Astrocyte of the cerebellum (primary cell): Measurements from ENCODE around the gene SLC2A4RG.

ENCODE experiments used
- DNase-seq: peaks from one replicate; pipeline ENCODE4 v3.0.0-alpha.2; 2011; ENCODE audit warnings: low read depth
- H3K4me3 ChIP-seq: 2 replicates; pipeline ENCODE4 v1.5.1; 2011; ENCODE audit warnings: mild to moderate bottlenecking, low read depth, low read length, moderate library complexity
- in situ Hi-C: cut with HindIII; loops from 2 replicates; pipeline ENCODE4 v1.10.0; 2017; ENCODE audit warnings: low sequenced_read_pairs
- TF ChIP-seq, protein P1 (sequence below): IDR thresholded peaks from 2 replicates; pipeline ENCODE4 v1.5.1; 2012; ENCODE audit warnings: low read length, low read depth, moderate library complexity, mild to moderate bottlenecking; ENCODE audit errors: missing control alignments

The SLC2A4RG gene

DNA sequence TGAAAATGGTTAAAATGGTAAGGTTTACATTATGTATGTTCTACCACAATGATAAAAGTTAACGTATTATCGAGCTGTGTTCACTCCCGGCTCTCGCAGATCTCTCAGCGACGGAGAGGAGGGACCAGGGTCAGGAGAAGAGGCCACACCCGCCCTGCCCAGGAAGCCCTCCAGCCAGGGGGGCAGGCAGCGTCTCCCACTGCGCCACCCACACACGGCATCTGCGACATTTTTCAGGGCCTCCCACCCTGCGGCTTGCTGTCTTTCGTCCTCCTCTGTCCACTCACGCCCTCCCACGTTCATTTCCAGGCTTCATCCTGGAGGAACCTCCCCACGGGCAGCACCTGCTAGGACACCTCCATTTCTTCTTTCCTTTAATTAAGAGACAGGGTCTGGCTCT is 48.2 kb downstream of the SLC2A4RG start:
- TF ChIP-seq, protein P1, sequence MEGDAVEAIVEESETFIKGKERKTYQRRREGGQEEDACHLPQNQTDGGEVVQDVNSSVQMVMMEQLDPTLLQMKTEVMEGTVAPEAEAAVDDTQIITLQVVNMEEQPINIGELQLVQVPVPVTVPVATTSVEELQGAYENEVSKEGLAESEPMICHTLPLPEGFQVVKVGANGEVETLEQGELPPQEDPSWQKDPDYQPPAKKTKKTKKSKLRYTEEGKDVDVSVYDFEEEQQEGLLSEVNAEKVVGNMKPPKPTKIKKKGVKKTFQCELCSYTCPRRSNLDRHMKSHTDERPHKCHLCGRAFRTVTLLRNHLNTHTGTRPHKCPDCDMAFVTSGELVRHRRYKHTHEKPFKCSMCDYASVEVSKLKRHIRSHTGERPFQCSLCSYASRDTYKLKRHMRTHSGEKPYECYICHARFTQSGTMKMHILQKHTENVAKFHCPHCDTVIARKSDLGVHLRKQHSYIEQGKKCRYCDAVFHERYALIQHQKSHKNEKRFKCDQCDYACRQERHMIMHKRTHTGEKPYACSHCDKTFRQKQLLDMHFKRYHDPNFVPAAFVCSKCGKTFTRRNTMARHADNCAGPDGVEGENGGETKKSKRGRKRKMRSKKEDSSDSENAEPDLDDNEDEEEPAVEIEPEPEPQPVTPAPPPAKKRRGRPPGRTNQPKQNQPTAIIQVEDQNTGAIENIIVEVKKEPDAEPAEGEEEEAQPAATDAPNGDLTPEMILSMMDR, result no peak
- DNase-seq, result no peak
- in situ Hi-C loops, result no loop called here
- H3K4me3 ChIP-seq, result no peak overlapping the region

DNA sequence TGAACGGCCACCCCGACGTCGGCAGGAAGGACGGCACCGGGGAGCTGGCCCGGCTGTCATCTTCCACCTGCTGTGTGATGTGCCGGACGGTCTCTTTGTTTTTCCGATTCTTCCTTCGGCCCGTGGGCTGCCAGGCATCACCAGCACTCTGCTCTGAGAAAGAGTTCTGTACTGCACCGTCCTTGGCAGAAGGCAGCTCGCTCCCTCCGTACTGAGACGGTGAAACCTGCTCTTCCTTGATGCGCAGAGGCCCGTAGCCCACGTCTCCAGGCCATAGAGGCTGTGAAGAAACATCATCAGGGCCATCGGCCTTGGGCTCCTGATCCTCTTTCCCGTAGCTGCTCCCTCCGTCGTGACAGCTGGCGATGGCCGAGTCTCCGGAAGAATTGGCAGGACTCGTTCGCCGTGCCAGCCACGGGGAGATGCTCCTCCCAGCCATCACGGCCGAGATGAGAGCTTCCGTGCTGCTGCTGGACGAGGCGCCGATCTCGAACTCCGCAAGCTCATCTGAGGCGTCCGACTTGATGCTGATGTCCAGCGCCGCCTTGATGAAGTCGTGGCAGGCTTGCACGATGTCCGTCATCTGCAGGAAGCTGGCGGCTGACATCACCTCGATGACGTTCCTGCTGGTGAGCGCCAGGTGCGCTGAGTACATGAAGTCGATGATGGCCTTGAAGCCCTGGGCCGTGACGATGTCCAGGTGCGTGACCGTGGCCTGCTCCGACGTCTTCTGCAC is 50.4 kb downstream of the SLC2A4RG start:
- in situ Hi-C loops, result no loop called here
- DNase-seq, result no peak
- no peak overlapping the region for H3K4me3 ChIP-seq
- TF ChIP-seq, protein P1, result no peak

DNA sequence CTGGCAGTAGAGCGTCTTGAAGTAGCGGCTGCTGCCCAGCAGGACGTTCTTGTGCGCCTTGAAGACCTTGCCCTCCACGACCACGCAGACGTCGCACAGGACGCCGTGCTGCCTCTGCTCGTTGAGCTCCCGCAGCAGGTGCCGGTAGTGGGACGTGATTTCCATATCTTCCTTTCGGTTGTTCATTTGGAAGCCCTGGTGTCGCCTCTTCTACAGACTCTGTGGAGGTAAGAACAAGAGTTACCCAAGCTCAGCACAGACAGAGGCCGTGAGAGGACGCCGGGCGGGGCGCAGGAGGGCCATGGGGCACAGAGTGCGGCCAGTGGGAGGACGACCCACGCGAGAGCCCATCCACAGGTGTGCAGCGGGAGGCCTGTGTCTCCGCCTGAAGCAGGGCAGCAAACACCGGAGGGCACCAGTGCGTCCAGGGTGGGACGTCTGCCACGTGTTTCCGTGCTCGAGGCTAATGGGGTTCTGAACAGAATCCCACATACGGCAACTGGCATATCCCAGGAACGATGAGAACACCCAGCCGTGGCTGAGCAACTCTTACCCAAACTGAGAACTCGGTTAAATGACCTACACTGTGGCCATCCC is 51.1 kb downstream of the SLC2A4RG start:
- H3K4me3 ChIP-seq, result no peak overlapping the region
- DNase-seq, result no peak
- TF ChIP-seq, protein P1, result no peak
- in situ Hi-C loops, result no loop called here

DNA sequence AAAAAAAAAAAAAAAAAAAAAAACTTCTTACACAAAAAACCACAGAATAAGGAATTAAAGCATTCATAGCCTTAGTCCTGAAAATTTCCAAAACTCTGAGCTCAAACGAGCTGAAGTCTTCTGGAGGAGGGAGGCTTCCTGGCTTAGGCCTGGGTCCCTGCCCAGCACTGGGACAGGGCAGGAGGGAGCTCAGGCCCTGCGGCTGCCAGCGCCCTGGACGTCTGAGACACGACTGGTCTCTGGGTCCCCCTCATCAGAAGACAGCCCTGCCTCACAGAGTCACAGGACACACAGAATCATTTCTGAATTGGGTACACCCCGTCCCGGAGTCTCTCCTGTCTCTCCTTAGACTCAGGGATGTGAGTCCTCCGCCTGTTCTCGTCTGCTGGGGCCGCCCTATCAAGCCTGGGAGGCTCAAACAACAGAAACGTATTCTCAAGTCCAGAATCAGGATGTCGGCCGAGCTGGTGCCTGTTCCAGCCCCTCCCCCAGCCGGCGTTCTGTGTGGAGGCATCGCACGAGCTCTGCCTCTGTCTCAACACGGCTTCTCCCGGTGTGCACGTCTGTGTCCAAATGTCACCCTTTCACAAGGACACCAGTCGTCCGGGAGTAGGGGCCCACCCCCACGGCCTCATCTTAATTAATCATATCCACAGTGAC is 52.1 kb downstream of the SLC2A4RG start:
- H3K4me3 ChIP-seq, result no peak overlapping the region
- no peak for DNase-seq
- TF ChIP-seq, protein P1, result no peak
- in situ Hi-C loops, result no loop called here

DNA sequence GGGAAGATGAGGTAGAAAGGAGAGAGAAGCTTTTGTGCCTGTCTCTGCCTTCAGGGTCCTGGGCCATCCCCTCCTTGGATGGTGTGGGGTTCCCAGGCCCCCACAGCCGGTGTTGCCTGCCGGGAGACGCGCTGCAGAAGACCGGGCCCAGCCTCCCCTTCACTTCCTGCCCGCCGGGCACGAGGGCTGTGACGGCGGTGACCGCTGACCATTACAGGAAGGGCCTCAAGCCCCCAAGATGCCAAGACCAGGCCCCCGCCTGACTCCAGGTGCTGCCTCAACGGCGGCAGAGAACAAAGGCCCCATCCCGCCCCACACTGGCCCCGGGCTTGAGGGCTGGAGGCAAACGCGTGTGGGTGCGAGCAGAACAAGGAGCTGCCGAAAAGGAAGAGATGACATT is 53.3 kb downstream of the SLC2A4RG start:
- DNase-seq, result no peak
- H3K4me3 ChIP-seq, result no peak overlapping the region
- TF ChIP-seq, protein P1, result no peak
- in situ Hi-C loops, result no loop called here
